ENCODE results near the gene SLC24A3. TPM values are rescaled to one million over a fixed set of nuclear protein-coding genes. Genes with fewer than 3 reads are reported as not detected.

The SLC24A3 gene
- total and polyA plus RNA-seq, 2 experiments from 2014 or later = 0.48 to 1.7 TPM

DNA sequence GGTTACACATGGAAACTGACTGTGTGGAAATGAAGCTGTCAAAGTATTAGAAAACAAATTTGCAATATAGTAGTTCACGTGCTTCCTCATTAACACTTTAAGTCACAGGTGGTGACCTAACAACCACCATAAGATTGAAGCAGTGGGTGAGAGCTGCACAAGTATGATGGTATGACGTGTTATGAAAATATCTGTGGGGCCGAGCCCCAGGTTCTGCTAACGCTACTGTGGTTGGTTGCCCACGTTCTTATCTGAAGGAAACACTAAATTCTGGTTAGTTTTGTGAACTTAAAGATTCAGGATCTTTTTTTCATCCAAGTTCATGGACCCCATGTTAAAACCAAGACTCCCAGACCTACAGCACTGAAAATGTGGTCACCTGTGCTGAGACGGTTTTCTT is 302.6 kb downstream of the SLC24A3 start:
- Histone ChIP-seq H3K36me3 (replicated peaks; ENCODE audit: insufficient read depth, low read depth) (no peaks in the 10 kb centered on the region), H3K4me2 (no peak overlapping the region), H4K20me1 (ENCODE audit: insufficient read depth, poor library complexity, severe bottlenecking) (no peaks in the 10 kb centered on the region), H3K79me2 (no peaks in the 10 kb centered on the region), H3K27ac (no peak overlapping the region), H3K27me3 (peaks cover 3% of the 10 kb centered on the region), H3K9me3 (ENCODE audit: low read depth) (no peaks in the 10 kb centered on the region), H2AFZ (no peak overlapping the region), H3K4me3 (no peak overlapping the region), H3K9me2 (replicated peaks; ENCODE audit: insufficient read depth) (no peaks in the 10 kb centered on the region), H3K4me1 (ENCODE audit: insufficient read depth) (no peaks in the 10 kb centered on the region)
- WGBS (ENCODE audit: low lambda C conversion rate, missing lambda C conversion rate) = 89% methylated on average over 6 of the region's 6 CpGs
- no peak for DNase-seq (ENCODE audit: low spot score)
- TF ChIP-seq, protein P1, sequence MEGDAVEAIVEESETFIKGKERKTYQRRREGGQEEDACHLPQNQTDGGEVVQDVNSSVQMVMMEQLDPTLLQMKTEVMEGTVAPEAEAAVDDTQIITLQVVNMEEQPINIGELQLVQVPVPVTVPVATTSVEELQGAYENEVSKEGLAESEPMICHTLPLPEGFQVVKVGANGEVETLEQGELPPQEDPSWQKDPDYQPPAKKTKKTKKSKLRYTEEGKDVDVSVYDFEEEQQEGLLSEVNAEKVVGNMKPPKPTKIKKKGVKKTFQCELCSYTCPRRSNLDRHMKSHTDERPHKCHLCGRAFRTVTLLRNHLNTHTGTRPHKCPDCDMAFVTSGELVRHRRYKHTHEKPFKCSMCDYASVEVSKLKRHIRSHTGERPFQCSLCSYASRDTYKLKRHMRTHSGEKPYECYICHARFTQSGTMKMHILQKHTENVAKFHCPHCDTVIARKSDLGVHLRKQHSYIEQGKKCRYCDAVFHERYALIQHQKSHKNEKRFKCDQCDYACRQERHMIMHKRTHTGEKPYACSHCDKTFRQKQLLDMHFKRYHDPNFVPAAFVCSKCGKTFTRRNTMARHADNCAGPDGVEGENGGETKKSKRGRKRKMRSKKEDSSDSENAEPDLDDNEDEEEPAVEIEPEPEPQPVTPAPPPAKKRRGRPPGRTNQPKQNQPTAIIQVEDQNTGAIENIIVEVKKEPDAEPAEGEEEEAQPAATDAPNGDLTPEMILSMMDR (IDR thresholded peaks at IDR 0.05; ENCODE audit: poor library complexity) = no peak
- TF ChIP-seq EZH2 (IDR thresholded peaks at IDR 0.05; ENCODE audit: borderline replicate concordance) (no peak), EZH2phosphoT487 (IDR thresholded peaks at IDR 0.05; ENCODE audit: low read depth, severe bottlenecking, unreplicated experiment) (no peak)

DNA sequence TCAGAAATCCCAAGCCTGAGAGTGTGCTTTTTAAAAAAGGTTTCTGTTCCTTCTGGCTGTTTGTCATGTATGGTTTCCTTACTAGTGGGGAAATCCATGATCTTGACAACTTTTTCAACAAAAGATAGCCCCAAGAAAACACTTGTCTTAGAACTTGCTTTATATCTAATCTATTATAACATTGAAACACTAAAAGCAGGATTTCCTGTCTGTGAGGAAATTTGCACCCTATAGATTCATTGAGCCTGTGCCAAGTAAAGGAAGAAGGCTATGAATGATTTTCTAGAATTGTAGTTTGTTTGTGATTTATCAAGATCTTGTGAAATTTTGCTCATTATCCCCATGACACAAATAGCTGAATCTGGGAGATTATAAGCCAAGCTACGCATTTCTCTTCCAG is 307.0 kb downstream of the SLC24A3 start:
- TF ChIP-seq EZH2phosphoT487 (IDR thresholded peaks at IDR 0.05; ENCODE audit: low read depth, severe bottlenecking, unreplicated experiment) (no peak), EZH2 (IDR thresholded peaks at IDR 0.05; ENCODE audit: borderline replicate concordance) (no peak)
- TF ChIP-seq, protein P1 (IDR thresholded peaks at IDR 0.05; ENCODE audit: poor library complexity) = no peak
- Histone ChIP-seq H2AFZ (no peak overlapping the region), H3K27ac (no peak overlapping the region), H3K9me3 (ENCODE audit: low read depth) (no peaks in the 10 kb centered on the region), H3K4me2 (no peak overlapping the region), H3K36me3 (replicated peaks; ENCODE audit: insufficient read depth, low read depth) (no peaks in the 10 kb centered on the region), H3K4me1 (ENCODE audit: insufficient read depth) (no peaks in the 10 kb centered on the region), H4K20me1 (ENCODE audit: insufficient read depth, poor library complexity, severe bottlenecking) (no peaks in the 10 kb centered on the region), H3K9me2 (replicated peaks; ENCODE audit: insufficient read depth) (no peaks in the 10 kb centered on the region), H3K27me3 (peaks cover 3% of the 10 kb centered on the region), H3K4me3 (no peak overlapping the region), H3K79me2 (no peaks in the 10 kb centered on the region)
- WGBS (ENCODE audit: low lambda C conversion rate, missing lambda C conversion rate) = 86% methylated on average over 1 of the region's 1 CpG
- no peak for DNase-seq (ENCODE audit: low spot score)

DNA sequence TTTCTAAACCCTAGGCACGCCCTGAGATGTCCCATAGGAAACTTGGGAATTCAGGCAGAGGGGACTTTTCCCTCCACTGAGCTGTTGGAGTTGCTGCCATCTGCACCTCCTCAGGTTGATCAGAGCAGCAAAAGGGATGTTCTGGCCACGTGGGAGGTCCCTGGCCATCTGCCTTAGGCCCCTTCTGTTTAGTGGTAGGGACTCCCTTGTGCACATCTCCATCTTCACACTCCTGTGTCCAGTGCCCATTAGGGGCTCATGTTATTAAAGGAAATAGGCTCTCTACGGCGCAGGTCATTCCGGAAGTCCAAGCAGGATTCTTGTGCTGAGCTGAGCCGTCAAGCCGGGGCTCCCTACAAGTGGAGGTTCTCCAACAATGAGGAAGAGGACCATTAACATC is 307.8 kb downstream of the SLC24A3 start:
- Histone ChIP-seq H3K9me2 (replicated peaks; ENCODE audit: insufficient read depth) (no peaks in the 10 kb centered on the region), H3K4me3 (no peak overlapping the region), H3K4me1 (ENCODE audit: insufficient read depth) (no peaks in the 10 kb centered on the region), H3K36me3 (replicated peaks; ENCODE audit: insufficient read depth, low read depth) (no peaks in the 10 kb centered on the region), H3K79me2 (no peaks in the 10 kb centered on the region), H3K27ac (no peak overlapping the region), H3K9me3 (ENCODE audit: low read depth) (no peaks in the 10 kb centered on the region), H3K4me2 (no peak overlapping the region), H2AFZ (no peak overlapping the region), H3K27me3 (peaks cover 3% of the 10 kb centered on the region), H4K20me1 (ENCODE audit: insufficient read depth, poor library complexity, severe bottlenecking) (no peaks in the 10 kb centered on the region)
- no peak for DNase-seq (ENCODE audit: low spot score)
- 93% methylated on average over 7 of the region's 7 CpGs for WGBS (ENCODE audit: low lambda C conversion rate, missing lambda C conversion rate)
- TF ChIP-seq, protein P1 (IDR thresholded peaks at IDR 0.05; ENCODE audit: poor library complexity) = no peak
- TF ChIP-seq EZH2 (IDR thresholded peaks at IDR 0.05; ENCODE audit: borderline replicate concordance) = no peak
- TF ChIP-seq EZH2phosphoT487 (IDR thresholded peaks at IDR 0.05; ENCODE audit: low read depth, severe bottlenecking, unreplicated experiment) = no peak
